ENCODE measurements around the gene CRYGS.

The CRYGS gene

DNA sequence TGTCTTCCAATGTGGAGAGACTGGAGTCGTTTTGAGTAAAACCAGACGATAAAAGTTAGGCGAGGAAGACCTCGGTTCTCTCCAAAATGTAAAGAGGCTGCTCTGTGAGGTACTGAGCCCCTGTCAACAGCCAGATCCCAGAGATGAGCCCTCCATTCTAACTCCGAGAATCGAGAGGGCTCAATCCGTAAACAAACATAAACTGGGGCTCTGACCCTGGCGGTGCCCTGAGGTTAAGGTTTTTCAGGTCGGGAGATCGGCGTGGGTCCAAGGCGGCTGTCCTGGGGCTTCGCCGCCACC is 22.5 kb upstream of the CRYGS start:
- ChIA-PET CTCF (interaction anchor here (1.1 to 7.9 kb wide), 6 partner anchors 9 to 623 kb away, joined by 3 to 38 read pairs (median 6); no protein-coding TSS in a partner anchor), POLR2A (no interaction called here)
- DNase-seq (ENCODE audit: extremely low spot score): no peak
- no peak for TF ChIP-seq CTCF (IDR thresholded peaks at IDR 0.05; ENCODE audit: control extremely low read depth, extremely low read depth, low read depth, missing control alignments)

DNA sequence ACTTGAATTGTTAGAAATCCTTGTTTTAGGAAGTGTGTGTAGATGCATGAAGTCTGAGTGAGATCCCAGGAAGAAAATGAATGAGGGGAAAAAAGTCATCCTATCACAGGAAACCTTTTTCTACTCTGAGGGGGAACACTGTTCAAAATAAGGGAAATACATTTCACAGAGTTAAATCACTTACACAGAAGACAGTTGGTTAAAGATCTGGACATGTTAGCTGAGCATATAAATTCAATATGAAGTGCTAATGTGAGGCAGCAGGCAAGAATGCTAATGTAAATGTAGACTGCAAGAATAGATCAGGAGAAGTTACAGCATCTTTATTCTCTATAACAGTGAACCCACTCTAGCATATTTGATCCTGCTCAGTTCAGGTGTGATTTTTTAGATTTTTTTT is 20.4 kb upstream of the CRYGS start:
- CTCF ChIA-PET: interaction anchor here (1.6 to 7.6 kb wide), 7 partner anchors 12 to 621 kb away, joined by 3 to 24 read pairs (median 5); no protein-coding TSS in a partner anchor
- TF ChIP-seq CTCF (IDR thresholded peaks at IDR 0.05; ENCODE audit: control extremely low read depth, extremely low read depth, low read depth, missing control alignments): no peak
- POLR2A ChIA-PET: no interaction called here
- DNase-seq (ENCODE audit: extremely low spot score): no peak

DNA sequence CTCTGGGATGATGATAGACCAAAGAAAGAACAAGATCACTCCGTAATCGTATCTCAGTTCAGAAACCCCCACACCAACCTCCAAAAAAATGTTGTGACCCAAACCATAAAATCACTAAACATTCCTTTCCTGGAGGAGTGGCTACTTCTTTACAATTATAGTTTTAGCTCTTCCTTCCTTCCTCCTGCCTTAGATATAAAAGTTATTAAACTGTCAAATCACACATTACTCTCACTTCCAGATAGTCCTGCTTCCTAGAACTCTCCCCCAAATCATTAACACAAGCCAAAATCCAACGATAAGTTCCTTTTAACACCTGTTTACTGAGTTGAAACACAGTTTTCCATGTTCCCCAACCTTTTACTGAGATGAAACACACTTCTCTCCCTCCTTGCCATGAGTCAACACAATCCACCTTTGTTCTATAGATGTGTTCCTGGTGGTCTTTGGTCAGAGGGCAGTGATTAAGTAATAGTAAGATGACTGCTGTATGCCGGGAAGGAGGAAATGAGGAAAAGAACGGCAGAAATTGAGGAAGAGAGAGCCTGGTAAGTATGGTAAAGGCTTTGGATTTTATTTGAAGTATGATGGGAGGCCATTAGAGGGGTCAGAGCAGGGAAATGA is 8.3 kb upstream of the CRYGS start:
- POLR2A ChIA-PET: no interaction called here
- DNase-seq (ENCODE audit: extremely low spot score): no peak
- CTCF ChIA-PET: interaction anchor here (1.0 to 6.2 kb wide), 4 partner anchors 11 to 64 kb away, joined by 4 to 46 read pairs (median 4); no protein-coding TSS in a partner anchor
- TF ChIP-seq CTCF (IDR thresholded peaks at IDR 0.05; ENCODE audit: control extremely low read depth, extremely low read depth, low read depth, missing control alignments): no peak

GRCh38 chr3:186551387-186551786 is 7.2 kb upstream of the CRYGS start:
- no peak for TF ChIP-seq CTCF (IDR thresholded peaks at IDR 0.05; ENCODE audit: control extremely low read depth, extremely low read depth, low read depth, missing control alignments)

GRCh38 chr3:186549497-186549896 is 5.3 kb upstream of the CRYGS start:
- no peak for TF ChIP-seq CTCF (IDR thresholded peaks at IDR 0.05; ENCODE audit: control extremely low read depth, extremely low read depth, low read depth, missing control alignments)
- CTCF ChIA-PET: interaction anchor here (0.9 to 6.2 kb wide), 5 partner anchors 8 to 20 kb away, joined by 3 to 46 read pairs (median 5); no protein-coding TSS in a partner anchor
- no peak for DNase-seq (ENCODE audit: extremely low spot score)
- POLR2A ChIA-PET: interaction anchor here (0.6 kb wide), 1 partner anchor 9 kb away, joined by 3 read pairs; no protein-coding TSS in a partner anchor

More at GRCh38 chr3:186551387-186551786, 7.2 kb upstream of the CRYGS start:
- DNase-seq (ENCODE audit: extremely low spot score): no peak
- ChIA-PET POLR2A (no interaction called here), CTCF (interaction anchor here (1.0 to 6.2 kb wide), 4 partner anchors 11 to 66 kb away, joined by 4 to 46 read pairs (median 4); no protein-coding TSS in a partner anchor)

DNA sequence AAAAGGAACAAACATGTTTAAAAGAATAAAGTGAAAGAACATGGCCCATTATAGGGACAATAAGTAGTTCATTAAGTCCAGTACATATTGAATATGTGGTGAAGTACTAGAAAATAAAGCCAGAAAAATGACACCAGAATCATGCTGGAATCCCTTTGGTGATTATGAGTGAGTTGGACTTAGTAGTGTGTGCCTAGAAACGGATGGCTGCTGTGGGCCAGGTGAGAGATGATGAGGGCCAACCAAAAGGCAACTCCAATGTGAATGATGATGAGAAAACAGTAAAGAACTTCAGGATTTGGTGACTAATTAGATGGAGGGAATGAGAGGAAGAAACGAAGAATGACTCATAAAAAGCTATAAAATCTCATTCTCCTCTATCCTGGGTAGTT is 3.3 kb downstream of the CRYGS start:
- no peak for DNase-seq (ENCODE audit: extremely low spot score)
- ChIA-PET POLR2A (interaction anchor here (1.4 to 1.7 kb wide), 2 partner anchors 12 to 29 kb away, joined by 4 to 5 read pairs; partner anchors contain the start of gene DNAJB11), CTCF (interaction anchor here (0.6 to 14.2 kb wide), 72 partner anchors 8 to 613 kb away, joined by 3 to 356 read pairs (median 5); partner anchors contain the start of genes DNAJB11 and TBCCD1)
- no peak for TF ChIP-seq CTCF (IDR thresholded peaks at IDR 0.05; ENCODE audit: control extremely low read depth, extremely low read depth, low read depth, missing control alignments)

Data from GM10248 (cell line).